T-helper 1 cell treated with Interleukin-12 subunit alpha and Interleukin-12 subunit beta and Interleukin-4 antibody, amounts not matched to agents 30 μg/mL and 1 μg/mL, for 36 hours (primary cell): ENCODE data around the gene CCDC177.
A peak's percentile ranks its signal among the peaks of the same experiment; 100 is the strongest.
"Not testable (repeated sequence)": the region's sequence is repeated elsewhere in the genome, so short reads cannot be mapped to it uniquely, and the experiment has no call there.

Source experiments
- H3K27ac Mint-ChIP-seq: one replicate; pipeline ENCODE4 v1.8.0; 2021; ENCODE audit warnings: mild to moderate bottlenecking, mixed read lengths
- H3K27me3 Mint-ChIP-seq: one replicate; pipeline ENCODE4 v1.8.0; 2021; ENCODE audit warnings: low read depth, mixed read lengths
- H3K36me3 Mint-ChIP-seq: one replicate; pipeline ENCODE4 v1.8.0; 2021; ENCODE audit warnings: low read depth, mixed read lengths
- H3K4me1 Mint-ChIP-seq: one replicate; pipeline ENCODE4 v1.8.0; 2021; ENCODE audit warnings: low read depth, mixed read lengths
- H3K4me3 Mint-ChIP-seq: one replicate; pipeline ENCODE4 v1.8.0; 2021; ENCODE audit warnings: mild to moderate bottlenecking, moderate library complexity, mixed read lengths
- H3K9me3 Mint-ChIP-seq: one replicate; pipeline ENCODE4 v1.8.0; 2021; ENCODE audit warnings: mixed read lengths

CCDC177 gene

GRCh38 chr14:69611172-69612013 is 36.7 kb upstream of the CCDC177 start, which contains the start of gene SUSD6:
TSS of gene SUSD6 (plus strand) at chr14:69611596. CDS start at chr14:69658593, 46,997 bp downstream.
- H3K36me3 Mint-ChIP-seq, result peaks cover 27% of the 10 kb centered on the region
- no peaks in the 10 kb centered on the region for H3K9me3 Mint-ChIP-seq
- H3K4me3 Mint-ChIP-seq, result peak within 1 kb of the TSS; percentile 93
- peak within 1 kb of the TSS; percentile 99 for H3K27ac Mint-ChIP-seq
- peaks cover 54% of the 10 kb centered on the region for H3K4me1 Mint-ChIP-seq
- no peaks in the 10 kb centered on the region for H3K27me3 Mint-ChIP-seq

DNA sequence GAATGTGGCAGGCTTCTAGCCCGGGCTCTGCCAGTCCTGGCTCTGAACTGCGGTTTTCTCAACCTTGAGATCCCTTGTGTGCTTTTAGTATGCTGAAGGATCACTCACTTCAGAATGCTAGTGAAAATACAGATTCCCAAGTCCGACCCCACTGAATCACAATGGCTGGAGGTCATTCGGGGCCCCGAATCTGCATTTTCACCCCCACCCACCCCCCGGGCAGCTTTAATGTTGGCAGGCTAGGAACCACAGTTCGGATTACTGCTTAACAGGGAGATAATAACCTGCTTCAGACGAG is 36.2 kb upstream of the CCDC177 start:
- peaks cover 51% of the 10 kb centered on the region for H3K4me1 Mint-ChIP-seq
- H3K36me3 Mint-ChIP-seq, result peaks cover 22% of the 10 kb centered on the region

DNA sequence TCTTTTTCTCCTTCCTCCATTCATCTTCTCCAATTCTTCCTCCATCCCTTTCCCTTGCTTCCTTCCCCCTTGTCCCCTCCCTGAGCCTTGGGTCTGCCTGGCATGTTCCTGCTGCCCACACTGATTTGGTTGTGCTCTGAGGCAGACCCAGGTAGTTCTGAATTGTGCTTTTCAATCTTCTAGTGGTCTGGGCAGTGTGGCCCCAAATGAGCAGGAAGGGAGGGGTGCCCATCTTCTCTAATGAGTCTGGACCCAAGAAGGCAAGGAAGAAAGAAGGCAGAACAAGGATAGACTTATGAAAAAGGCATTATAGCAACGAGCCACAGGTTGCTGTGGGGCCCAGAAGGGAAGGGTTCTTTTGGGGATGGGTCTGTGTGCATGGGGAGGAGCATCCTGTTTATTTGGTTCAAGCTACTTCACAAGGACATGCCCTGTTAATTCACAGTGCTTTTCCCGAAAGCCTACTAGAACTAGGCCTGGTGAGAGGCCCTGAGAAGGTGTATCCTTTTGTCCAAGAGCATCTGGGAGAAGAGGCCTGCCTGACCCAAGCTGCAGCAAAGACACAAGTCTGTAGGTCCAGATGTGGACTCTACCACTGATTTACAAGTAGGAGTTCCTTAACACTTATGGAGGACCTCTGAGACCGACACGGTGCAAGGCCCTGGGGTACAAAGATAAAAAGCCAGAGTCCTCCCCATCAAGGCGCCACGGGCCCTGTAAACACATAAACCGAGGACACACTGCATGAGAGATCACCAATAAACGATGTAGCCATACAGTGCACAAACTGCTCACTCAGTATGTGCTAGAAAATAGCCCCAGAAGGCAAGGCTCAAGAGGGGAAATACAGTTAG is 35.6 kb upstream of the CCDC177 start:
- Mint-ChIP-seq H3K27ac (peak overlapping the region; percentile 95), H3K36me3 (peaks cover 16% of the 10 kb centered on the region), H3K4me3 (peak overlapping the region; percentile 91), H3K4me1 (peaks cover 48% of the 10 kb centered on the region), H3K27me3 (no peaks in the 10 kb centered on the region), H3K9me3 (no peaks in the 10 kb centered on the region)

More for the DNA sequence above, 36.2 kb upstream of the CCDC177 start:
- no peaks in the 10 kb centered on the region for H3K27me3 Mint-ChIP-seq
- H3K9me3 Mint-ChIP-seq, result no peaks in the 10 kb centered on the region
- peak overlapping the region; percentile 95 for H3K27ac Mint-ChIP-seq
- H3K4me3 Mint-ChIP-seq, result peak overlapping the region; percentile 91

GRCh38 chr14:69606258-69607184 is 31.9 kb upstream of the CCDC177 start:
- Mint-ChIP-seq H3K27ac (no peak overlapping the region), H3K4me1 (peaks cover 37% of the 10 kb centered on the region), H3K4me3 (no peak overlapping the region), H3K27me3 (no peaks in the 10 kb centered on the region), H3K9me3 (no peaks in the 10 kb centered on the region), H3K36me3 (no peaks in the 10 kb centered on the region)

DNA sequence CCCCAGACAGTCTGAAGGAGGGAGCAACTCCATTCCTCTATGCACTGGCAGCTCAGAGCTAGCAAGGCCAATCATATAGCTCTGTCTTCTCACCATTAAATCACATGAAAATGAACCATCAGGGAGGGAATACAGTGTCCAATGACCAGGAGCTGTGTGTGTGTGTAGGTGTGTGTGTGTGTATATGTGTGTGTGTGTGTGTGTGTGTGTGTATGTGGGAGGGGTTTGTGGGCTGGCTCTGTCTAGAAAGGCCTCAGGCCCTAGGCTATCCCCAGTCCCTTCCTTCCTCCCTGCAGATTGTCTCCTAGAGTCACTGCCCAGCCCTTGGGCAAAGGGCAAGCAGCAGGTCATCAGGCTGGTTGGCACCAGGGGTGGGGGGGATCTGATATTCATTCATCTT is 31.1 kb upstream of the CCDC177 start:
- no peaks in the 10 kb centered on the region for H3K36me3 Mint-ChIP-seq
- no peaks in the 10 kb centered on the region for H3K9me3 Mint-ChIP-seq
- H3K4me3 Mint-ChIP-seq, result no peak overlapping the region

GRCh38 chr14:69600304-69600891 is 25.7 kb upstream of the CCDC177 start:
- Mint-ChIP-seq H3K4me3 (no peak overlapping the region), H3K9me3 (no peaks in the 10 kb centered on the region), H3K4me1 (peaks cover 10% of the 10 kb centered on the region), H3K27me3 (no peaks in the 10 kb centered on the region), H3K27ac (no peak overlapping the region), H3K36me3 (no peaks in the 10 kb centered on the region)

More for the DNA sequence above, 31.1 kb upstream of the CCDC177 start:
- Mint-ChIP-seq H3K27ac (no peak overlapping the region), H3K27me3 (no peaks in the 10 kb centered on the region), H3K4me1 (peaks cover 33% of the 10 kb centered on the region)

GRCh38 chr14:69599431-69599830 is 24.8 kb upstream of the CCDC177 start:
- H3K4me3 Mint-ChIP-seq, H3K4me1 Mint-ChIP-seq, H3K27ac Mint-ChIP-seq, H3K27me3 Mint-ChIP-seq, H3K9me3 Mint-ChIP-seq, H3K36me3 Mint-ChIP-seq: not testable (repeated sequence)

DNA sequence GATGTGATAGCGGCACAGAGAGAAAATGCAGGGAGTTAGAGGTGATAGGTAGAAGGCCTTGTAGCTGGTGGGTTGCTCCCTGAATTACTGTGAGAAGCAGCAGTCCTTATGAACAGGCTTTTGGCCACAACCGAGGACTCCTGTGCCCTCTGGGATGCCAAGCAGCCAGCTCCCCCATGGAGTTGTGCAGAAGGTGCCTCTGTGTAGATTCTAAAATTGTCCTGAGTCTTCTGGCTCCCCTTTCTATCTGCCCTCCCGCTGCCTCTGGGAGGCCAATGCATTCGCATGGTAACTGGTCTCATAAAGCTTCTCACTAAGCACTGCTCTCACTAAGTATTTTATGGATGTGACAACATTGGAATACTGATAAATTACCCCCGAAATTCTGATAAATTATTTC is 20.7 kb upstream of the CCDC177 start:
- no peaks in the 10 kb centered on the region for H3K9me3 Mint-ChIP-seq
- no peaks in the 10 kb centered on the region for H3K36me3 Mint-ChIP-seq
- no peaks in the 10 kb centered on the region for H3K4me1 Mint-ChIP-seq
- H3K27me3 Mint-ChIP-seq, result peaks cover 9% of the 10 kb centered on the region
- H3K27ac Mint-ChIP-seq, result no peak overlapping the region
- no peak overlapping the region for H3K4me3 Mint-ChIP-seq

- H3K4me1 Mint-ChIP-seq, result no peaks in the 10 kb centered on the region
- no peak overlapping the region for H3K27ac Mint-ChIP-seq
- H3K4me3 Mint-ChIP-seq, result no peak overlapping the region
- H3K9me3 Mint-ChIP-seq, result no peaks in the 10 kb centered on the region
- H3K27me3 Mint-ChIP-seq, result peaks cover 9% of the 10 kb centered on the region
- H3K36me3 Mint-ChIP-seq, result no peaks in the 10 kb centered on the region
Observed at GRCh38 chr14:69594846-69595245, 20.2 kb upstream of the CCDC177 start.

DNA sequence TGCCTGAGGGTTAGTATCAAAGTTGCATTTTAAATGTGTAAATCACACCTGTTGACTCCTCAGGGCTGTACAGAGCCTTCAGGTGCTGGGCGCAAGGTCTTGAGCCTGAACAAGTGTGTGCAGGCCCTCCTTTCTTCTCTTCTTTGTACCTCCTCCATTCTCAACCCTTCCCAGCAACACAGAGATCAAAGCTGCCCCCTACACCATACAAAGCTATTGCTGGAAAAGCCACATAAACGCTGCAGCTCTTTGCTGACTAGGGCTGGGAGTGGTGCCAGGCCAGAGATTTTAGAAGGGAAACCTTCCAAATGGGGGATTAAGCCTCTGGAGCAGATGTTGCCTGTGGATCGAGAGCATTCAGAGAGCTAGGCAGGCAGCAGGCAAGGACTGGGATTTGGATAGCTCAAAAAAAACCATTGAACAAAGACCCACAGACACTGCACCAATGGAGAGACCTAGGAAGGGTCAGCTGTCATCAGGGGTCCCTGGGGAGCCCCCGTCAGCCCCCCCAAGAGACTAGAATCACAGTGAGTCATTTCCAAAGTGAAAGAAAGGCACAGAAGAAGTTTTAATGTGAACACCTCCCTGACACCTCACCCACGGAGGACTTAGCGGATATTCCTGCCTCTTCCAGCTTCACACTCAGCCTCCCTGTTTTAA is 18.5 kb upstream of the CCDC177 start:
- Mint-ChIP-seq H3K4me1 (peaks cover 2% of the 10 kb centered on the region), H3K4me3 (no peak overlapping the region), H3K27me3 (peaks cover 13% of the 10 kb centered on the region), H3K9me3 (no peaks in the 10 kb centered on the region), H3K27ac (no peak overlapping the region), H3K36me3 (no peaks in the 10 kb centered on the region)

- H3K27ac Mint-ChIP-seq, result no peak overlapping the region
- no peak overlapping the region for H3K4me3 Mint-ChIP-seq
- H3K27me3 Mint-ChIP-seq, result peaks cover 13% of the 10 kb centered on the region
- no peaks in the 10 kb centered on the region for H3K36me3 Mint-ChIP-seq
- H3K9me3 Mint-ChIP-seq, result no peaks in the 10 kb centered on the region
- peaks cover 14% of the 10 kb centered on the region for H3K4me1 Mint-ChIP-seq
Observed at GRCh38 chr14:69591317-69591716, 16.6 kb upstream of the CCDC177 start.

GRCh38 chr14:69587389-69587788 is 12.7 kb upstream of the CCDC177 start:
- H3K27ac Mint-ChIP-seq, result no peak overlapping the region
- H3K4me3 Mint-ChIP-seq, result no peak overlapping the region
- no peaks in the 10 kb centered on the region for H3K9me3 Mint-ChIP-seq
- peaks cover 15% of the 10 kb centered on the region for H3K4me1 Mint-ChIP-seq
- H3K36me3 Mint-ChIP-seq, result no peaks in the 10 kb centered on the region
- peaks cover 9% of the 10 kb centered on the region for H3K27me3 Mint-ChIP-seq

DNA sequence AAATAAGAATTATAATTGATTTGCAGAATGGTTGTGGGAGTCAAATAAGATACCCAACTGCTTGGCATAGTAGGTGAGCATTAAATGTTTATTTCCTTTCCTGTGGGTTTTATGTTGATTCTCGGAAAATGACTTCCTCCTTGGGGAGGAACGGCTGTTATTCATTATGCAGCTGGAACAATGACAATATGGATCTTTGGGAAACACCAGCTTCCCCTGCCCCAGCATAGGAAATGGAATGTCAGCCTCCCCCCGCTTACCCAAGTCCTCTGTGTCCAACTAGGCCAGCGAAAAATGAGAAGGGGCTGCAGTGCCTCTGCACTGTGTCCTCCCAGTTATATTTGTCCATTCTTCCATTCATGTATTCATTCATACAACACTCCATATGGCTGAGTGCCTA is 11.7 kb upstream of the CCDC177 start:
- Mint-ChIP-seq H3K36me3 (no peaks in the 10 kb centered on the region), H3K27me3 (peaks cover 6% of the 10 kb centered on the region), H3K9me3 (no peaks in the 10 kb centered on the region)

More for the DNA sequence above, 11.7 kb upstream of the CCDC177 start:
- Mint-ChIP-seq H3K4me1 (peaks cover 15% of the 10 kb centered on the region), H3K27ac (no peak overlapping the region), H3K4me3 (no peak overlapping the region)
